H9 (cell line): ENCODE data around the gene ITPK1. TPM values are rescaled to one million over a fixed set of nuclear protein-coding genes. Genes with fewer than 3 reads are reported as not detected.

Source experiments
- DNase-seq: peaks from one replicate; pipeline ENCODE4 v3.0.0-alpha.2; 2017
- H2AFZ ChIP-seq: one replicate; pipeline ENCODE4 v1.6.1; 2013; ENCODE audit warnings: mild to moderate bottlenecking, low read length, control low read depth, moderate library complexity
- H2AK5ac ChIP-seq: 2 replicates; pipeline ENCODE4 v1.6.1; 2013; ENCODE audit warnings: low read length, control low read depth, mixed read lengths; ENCODE audit not compliant: insufficient read length
- H2BK120ac ChIP-seq: one replicate; pipeline ENCODE4 v1.6.1; 2013; ENCODE audit warnings: low read depth, mild to moderate bottlenecking, low read length, control low read depth, inconsistent platforms; ENCODE audit not compliant: poor library complexity, severe bottlenecking
- H2BK12ac ChIP-seq: 2 replicates; pipeline ENCODE4 v1.6.1; 2013; ENCODE audit warnings: low read length, control low read depth, mixed read lengths, low read depth; ENCODE audit not compliant: insufficient read length
- H2BK15ac ChIP-seq: 2 replicates; pipeline ENCODE4 v1.6.1; 2013; ENCODE audit warnings: low read depth, low read length, control low read depth
- H2BK20ac ChIP-seq: one replicate; pipeline ENCODE4 v1.6.1; 2013; ENCODE audit warnings: low read depth, mild to moderate bottlenecking, low read length, control low read depth, inconsistent platforms; ENCODE audit not compliant: poor library complexity, severe bottlenecking
- H2BK5ac ChIP-seq: 2 replicates; pipeline ENCODE4 v1.6.1; 2013; ENCODE audit warnings: low read length, control low read depth, mixed read lengths; ENCODE audit not compliant: insufficient read length
- H3K14ac ChIP-seq: 2 replicates; pipeline ENCODE4 v1.6.1; 2013; ENCODE audit warnings: low read length, control low read depth; ENCODE audit not compliant: insufficient read depth
- H3K18ac ChIP-seq: 2 replicates; pipeline ENCODE4 v1.6.1; 2013; ENCODE audit warnings: low read depth, mild to moderate bottlenecking, mixed read lengths, low read length, control low read depth; ENCODE audit not compliant: insufficient read length
- H3K23ac ChIP-seq: 2 replicates; pipeline ENCODE4 v1.6.1; 2013; ENCODE audit warnings: low read length, control low read depth, mixed read lengths, low read depth; ENCODE audit not compliant: insufficient read length
- H3K23me2 ChIP-seq: 2 replicates; pipeline ENCODE4 v1.6.1; 2013; ENCODE audit warnings: low read depth, mild to moderate bottlenecking, mixed read lengths, low read length, control low read depth; ENCODE audit not compliant: insufficient read length, poor library complexity, severe bottlenecking
- H3K27ac ChIP-seq: 2 replicates; pipeline ENCODE4 v1.5.1; 2013; ENCODE audit warnings: low read length, control low read depth, mixed read lengths, low read depth; ENCODE audit not compliant: insufficient read length
- H3K27me3 ChIP-seq: 2 replicates; pipeline ENCODE4 v1.6.1; 2013; ENCODE audit warnings: low read length, control low read depth, inconsistent platforms; ENCODE audit not compliant: insufficient read depth
- H3K4ac ChIP-seq: 2 replicates; pipeline ENCODE4 v1.6.1; 2013; ENCODE audit warnings: low read depth, mild to moderate bottlenecking, control low read depth, inconsistent platforms, low read length, moderate library complexity
- H3K4me1 ChIP-seq: 2 replicates; pipeline ENCODE4 v1.6.1; 2013; ENCODE audit warnings: low read length, control low read depth, inconsistent platforms; ENCODE audit not compliant: insufficient read depth
- H3K4me2 ChIP-seq: 2 replicates; pipeline ENCODE4 v1.6.1; 2013; ENCODE audit warnings: low read length, control low read depth, mixed read lengths; ENCODE audit not compliant: insufficient read length, insufficient read depth
- H3K56ac ChIP-seq: 2 replicates; pipeline ENCODE4 v1.6.1; 2013; ENCODE audit warnings: low read depth, mild to moderate bottlenecking, mixed read lengths, low read length, control low read depth; ENCODE audit not compliant: insufficient read length
- H3K79me1 ChIP-seq: 2 replicates; pipeline ENCODE4 v1.6.1; 2013; ENCODE audit warnings: low read depth, mild to moderate bottlenecking, moderate library complexity, low read length, control low read depth, inconsistent platforms; ENCODE audit not compliant: insufficient read depth, poor library complexity, severe bottlenecking
- H3K79me2 ChIP-seq: 2 replicates; pipeline ENCODE4 v1.6.1; 2013; ENCODE audit warnings: low read length, control low read depth, inconsistent platforms; ENCODE audit not compliant: insufficient read depth
- H3K9ac ChIP-seq: 2 replicates; pipeline ENCODE4 v1.6.1; 2013; ENCODE audit warnings: low read length, control low read depth, mixed read lengths; ENCODE audit not compliant: insufficient read length; ENCODE audit errors: extremely low read depth
- H3K9me3 ChIP-seq: one replicate; pipeline ENCODE4 v1.6.1; 2013; ENCODE audit warnings: low read depth, low read length, inconsistent platforms; ENCODE audit not compliant: control insufficient read depth
- H3T11ph ChIP-seq: one replicate; pipeline ENCODE4 v1.6.1; 2013; ENCODE audit warnings: mild to moderate bottlenecking, low read length, control low read depth, inconsistent platforms
- H4K20me1 ChIP-seq: one replicate; pipeline ENCODE4 v1.6.1; 2013; ENCODE audit not compliant: control insufficient read depth, insufficient read length, insufficient read depth
- H4K5ac ChIP-seq: 2 replicates; pipeline ENCODE4 v1.6.1; 2013; ENCODE audit warnings: low read depth, mild to moderate bottlenecking, mixed read lengths, low read length, control low read depth; ENCODE audit not compliant: insufficient read length
- H4K8ac ChIP-seq: replicated peaks from 2 replicates; pipeline ENCODE4 v1.6.1; 2013; ENCODE audit warnings: low read length, control low read depth, mixed read lengths, low read depth; ENCODE audit not compliant: insufficient read length
- H4K91ac ChIP-seq: 2 replicates; pipeline ENCODE4 v1.6.1; 2013; ENCODE audit warnings: low read depth, mild to moderate bottlenecking, moderate library complexity, mixed read lengths, low read length, control low read depth; ENCODE audit not compliant: insufficient read length
- H3K27ac Mint-ChIP-seq, 3 experiments: 2 replicates in 2 of 3; 3 replicates in 1 of 3; pipeline ENCODE4 v1.8.0; 2020 to 2021; ENCODE audit warnings: mixed read lengths in 3 of 3, mild to moderate bottlenecking in 1 of 3, moderate library complexity in 1 of 3
- H3K27me3 Mint-ChIP-seq: 2 replicates; pipeline ENCODE4 v1.8.0; 2021; ENCODE audit warnings: low read depth, mild to moderate bottlenecking, moderate library complexity, mixed read lengths
- H3K36me3 Mint-ChIP-seq, 3 experiments: 2 replicates in 2 of 3; 3 replicates in 1 of 3; pipeline ENCODE4 v1.8.0; 2020 to 2021; ENCODE audit warnings: low read depth in 3 of 3, mixed read lengths in 3 of 3; ENCODE audit not compliant: insufficient read depth in 1 of 3
- H3K4me1 Mint-ChIP-seq, 2 experiments: 2 replicates each; pipeline ENCODE4 v1.8.0; 2020; ENCODE audit warnings: mixed read lengths in 2 of 2
- H3K4me3 Mint-ChIP-seq, 2 experiments: 2 replicates in 1 of 2; 3 replicates in 1 of 2; pipeline ENCODE4 v1.8.0; 2020 to 2021; ENCODE audit warnings: mild to moderate bottlenecking in 2 of 2, mixed read lengths in 2 of 2, moderate library complexity in 1 of 2
- H3K9me3 Mint-ChIP-seq, 2 experiments: 2 replicates in 1 of 2; 3 replicates in 1 of 2; pipeline ENCODE4 v1.8.0; 2020; ENCODE audit warnings: mild to moderate bottlenecking in 2 of 2, mixed read lengths in 2 of 2, moderate library complexity in 1 of 2
- CTCF ChIP-seq: fragments of 200-600 bp; sonication (generic); conservative IDR thresholded peaks from 3 replicates; pipeline ENCODE4 v1.8.0; 2021; ENCODE audit warnings: antibody characterized with exemption, mild to moderate bottlenecking
- WGBS: extraction: QIAGEN DNeasy Blood & Tissue Kit; methylation state at CpG from one replicate; pipeline ENCODE4 v1.1.7; 2013; ENCODE audit warnings: missing lambda C conversion rate, low lambda C conversion rate, mixed read lengths; ENCODE audit not compliant: insufficient read length; ENCODE audit errors: extremely low coverage; 5-methylcytosine and 5-hydroxymethylcytosine counted together
- total RNA-seq: library from RNA; stranded (reverse); gene quantifications from 2 replicates; pipeline ENCODE4 v1.2.1, GENCODE V29; 2021

Gene ITPK1
- total RNA-seq, 1 experiment from 2014 or later, result 92.7 TPM

- H3K4ac ChIP-seq, result no peak overlapping the region
- Mint-ChIP-seq H3K36me3 (peaks cover 2 to 12% (median 12%) of the 10 kb centered on the region in 3 experiments; a peak in 6 of 7 replicates), H3K4me1 (peaks cover 16 to 17% of the 10 kb centered on the region in 2 experiments), H3K27me3 (no peaks in the 10 kb centered on the region), H3K4me3 (no peak overlapping the region), H3K9me3 (no peaks in the 10 kb centered on the region), H3K27ac (peak overlapping the region in 1 of 3 experiments; percentile 74; a peak in 1 of 7 replicates)
- H3K27me3 ChIP-seq, result no peaks in the 10 kb centered on the region
- H4K91ac ChIP-seq, result no peak overlapping the region
- no peak overlapping the region for H4K5ac ChIP-seq
- no peak overlapping the region for H2AK5ac ChIP-seq
- H2BK5ac ChIP-seq, result no peak overlapping the region
- H3K4me2 ChIP-seq, result no peak overlapping the region
- H3K18ac ChIP-seq, result no peak overlapping the region
- H3K56ac ChIP-seq, result no peak overlapping the region
- H3K23me2 ChIP-seq, result no peaks in the 10 kb centered on the region
- H3K14ac ChIP-seq, result no peak overlapping the region
- no CpG with 5 or more reads among the region's 7 CpGs for WGBS
- no peaks in the 10 kb centered on the region for H3K9me3 ChIP-seq
- H2AFZ ChIP-seq, result no peak overlapping the region
- no peak overlapping the region for H2BK120ac ChIP-seq
- no peak overlapping the region for H3T11ph ChIP-seq
- no peaks in the 10 kb centered on the region for H3K4me1 ChIP-seq
- no peak overlapping the region for H3K23ac ChIP-seq
- no peak overlapping the region for H2BK20ac ChIP-seq
- no peaks in the 10 kb centered on the region for H3K79me1 ChIP-seq
- no peak overlapping the region for H4K8ac ChIP-seq
- H3K27ac ChIP-seq, result no peak overlapping the region
- H2BK12ac ChIP-seq, result no peak overlapping the region
- no peak overlapping the region for H3K9ac ChIP-seq
- H4K20me1 ChIP-seq, result no peaks in the 10 kb centered on the region
- H3K79me2 ChIP-seq, result no peaks in the 10 kb centered on the region
- H2BK15ac ChIP-seq, result no peak overlapping the region
- no peak for DNase-seq
- no peak for TF ChIP-seq CTCF
Measured at GRCh38 chr14:93012506-93012905, 103.2 kb downstream of the ITPK1 start.
